Measurements from ENCODE around the gene CAMTA1.
A peak's percentile ranks its signal among the peaks of the same experiment; 100 is the strongest.

CAMTA1 gene

DNA sequence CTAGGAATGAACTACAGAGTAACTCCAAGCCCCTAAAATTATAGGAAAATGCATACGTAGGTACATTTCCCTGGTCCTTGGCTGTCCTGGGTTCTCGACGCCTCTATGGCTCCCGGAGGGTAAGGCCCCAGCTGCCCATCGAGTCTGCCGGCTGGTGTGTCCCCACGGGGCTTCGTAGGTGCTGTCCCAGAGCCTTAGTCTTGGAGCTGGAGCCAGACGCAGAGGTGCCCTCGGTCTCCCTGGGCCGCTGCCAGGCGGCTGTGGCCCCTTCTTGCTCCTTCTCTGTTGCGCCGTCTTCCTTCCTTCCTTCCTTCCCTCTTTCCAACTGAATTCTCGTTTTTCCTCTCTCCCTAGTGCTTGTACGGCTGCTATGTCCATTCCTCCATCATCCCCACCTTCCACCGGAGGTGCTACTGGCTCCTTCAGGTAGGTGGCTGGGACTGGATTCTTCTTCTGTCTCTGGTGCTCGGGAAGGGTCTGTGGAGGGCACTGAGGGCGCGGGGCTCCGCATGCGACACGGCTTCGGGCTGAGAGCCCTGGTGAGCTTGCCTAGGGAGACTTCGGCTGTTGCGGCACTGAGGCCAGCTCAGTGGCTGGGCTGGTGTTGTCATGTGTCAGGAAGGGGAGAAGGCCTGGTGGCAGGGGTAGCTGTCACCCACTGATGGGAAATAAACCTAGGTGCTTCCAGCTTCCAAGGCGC is 682.4 kb downstream of the CAMTA1 start:
- ChIA-PET CTCF (interaction anchor here (0.7 kb wide), 1 partner anchor 105 kb away, joined by 3 read pairs; no protein-coding TSS in a partner anchor), POLR2A (ENCODE audit: low non-redundant PET) (no interaction called here)
- H3K27ac ChIP-seq, result peak overlapping the region; percentile 89; the same call in 1 of the 2 replicates
- no peak for DNase-seq (ENCODE audit: low spot score)
- TF ChIP-seq, protein P1, sequence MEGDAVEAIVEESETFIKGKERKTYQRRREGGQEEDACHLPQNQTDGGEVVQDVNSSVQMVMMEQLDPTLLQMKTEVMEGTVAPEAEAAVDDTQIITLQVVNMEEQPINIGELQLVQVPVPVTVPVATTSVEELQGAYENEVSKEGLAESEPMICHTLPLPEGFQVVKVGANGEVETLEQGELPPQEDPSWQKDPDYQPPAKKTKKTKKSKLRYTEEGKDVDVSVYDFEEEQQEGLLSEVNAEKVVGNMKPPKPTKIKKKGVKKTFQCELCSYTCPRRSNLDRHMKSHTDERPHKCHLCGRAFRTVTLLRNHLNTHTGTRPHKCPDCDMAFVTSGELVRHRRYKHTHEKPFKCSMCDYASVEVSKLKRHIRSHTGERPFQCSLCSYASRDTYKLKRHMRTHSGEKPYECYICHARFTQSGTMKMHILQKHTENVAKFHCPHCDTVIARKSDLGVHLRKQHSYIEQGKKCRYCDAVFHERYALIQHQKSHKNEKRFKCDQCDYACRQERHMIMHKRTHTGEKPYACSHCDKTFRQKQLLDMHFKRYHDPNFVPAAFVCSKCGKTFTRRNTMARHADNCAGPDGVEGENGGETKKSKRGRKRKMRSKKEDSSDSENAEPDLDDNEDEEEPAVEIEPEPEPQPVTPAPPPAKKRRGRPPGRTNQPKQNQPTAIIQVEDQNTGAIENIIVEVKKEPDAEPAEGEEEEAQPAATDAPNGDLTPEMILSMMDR (conservative IDR thresholded peaks at IDR 0.05; ENCODE audit: low read depth), result no peak

DNA sequence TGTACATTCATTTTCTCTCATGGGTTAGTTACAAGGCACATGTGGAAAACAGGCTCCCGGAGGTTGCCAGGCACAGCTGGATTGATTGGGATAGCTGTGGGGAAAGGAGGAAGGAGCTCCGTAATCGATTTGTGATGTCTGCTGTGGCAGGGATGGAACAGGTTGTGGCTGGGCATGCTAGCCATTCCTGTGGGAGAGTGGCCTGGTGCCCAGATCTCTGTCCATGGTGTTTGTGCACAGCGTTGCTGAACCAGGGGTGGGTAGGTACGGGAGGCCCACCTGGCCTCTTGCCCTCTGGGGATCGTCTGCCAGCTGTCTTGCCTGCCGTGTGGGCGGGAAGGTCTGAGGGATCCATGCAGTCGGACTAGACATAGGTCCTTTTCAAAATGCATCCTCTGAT is 683.0 kb downstream of the CAMTA1 start:
- ChIA-PET CTCF (interaction anchor here (0.7 kb wide), 1 partner anchor 105 kb away, joined by 3 read pairs; no protein-coding TSS in a partner anchor), POLR2A (ENCODE audit: low non-redundant PET) (no interaction called here)
- peak overlapping the region; percentile 89 for H3K27ac ChIP-seq
- DNase-seq (ENCODE audit: low spot score), result no peak
- TF ChIP-seq, protein P1 (conservative IDR thresholded peaks at IDR 0.05; ENCODE audit: low read depth), result no peak

DNA sequence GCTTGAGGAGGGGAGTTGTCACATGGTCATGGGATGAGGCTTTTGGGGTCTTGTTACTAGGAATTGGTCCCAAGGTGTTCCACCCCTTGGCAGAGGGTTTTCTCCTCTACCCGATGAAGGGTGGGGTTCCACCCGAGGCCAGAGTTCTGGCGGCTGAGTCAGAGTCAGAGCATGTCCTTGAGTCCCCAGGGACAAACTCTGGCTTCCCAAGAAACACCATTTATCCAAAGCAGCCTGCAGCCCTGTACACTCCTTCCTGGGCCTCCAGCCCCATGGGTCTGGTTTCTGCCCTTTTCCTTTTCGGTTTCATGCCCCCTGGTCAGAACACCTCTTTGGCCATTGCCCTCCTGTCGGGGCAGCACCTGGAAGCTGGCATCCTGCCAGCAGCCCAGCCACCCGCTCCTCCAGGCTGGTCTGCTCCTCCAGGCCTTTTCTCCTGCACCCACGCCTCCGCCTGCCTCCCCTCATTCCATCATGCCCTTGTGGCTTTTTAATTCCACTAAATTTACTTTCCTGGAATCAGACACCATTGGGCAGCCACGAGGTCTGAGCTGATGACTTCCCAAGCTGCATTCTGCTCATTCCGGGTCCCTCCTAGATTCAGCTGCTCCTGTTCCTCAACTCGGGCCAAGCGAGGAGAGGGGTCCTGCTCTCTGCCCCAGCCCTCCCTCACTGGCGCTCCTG is 684.1 kb downstream of the CAMTA1 start:
- CTCF ChIA-PET, result no interaction called here
- peak; percentile 27 for DNase-seq (ENCODE audit: low spot score)
- peak overlapping the region; percentile 89 for H3K27ac ChIP-seq
- TF ChIP-seq, protein P1 (conservative IDR thresholded peaks at IDR 0.05; ENCODE audit: low read depth), result no peak
- POLR2A ChIA-PET (ENCODE audit: low non-redundant PET), result interaction anchor here (0.6 kb wide), 1 partner anchor 80 kb away, joined by 3 read pairs; no protein-coding TSS in a partner anchor

DNA sequence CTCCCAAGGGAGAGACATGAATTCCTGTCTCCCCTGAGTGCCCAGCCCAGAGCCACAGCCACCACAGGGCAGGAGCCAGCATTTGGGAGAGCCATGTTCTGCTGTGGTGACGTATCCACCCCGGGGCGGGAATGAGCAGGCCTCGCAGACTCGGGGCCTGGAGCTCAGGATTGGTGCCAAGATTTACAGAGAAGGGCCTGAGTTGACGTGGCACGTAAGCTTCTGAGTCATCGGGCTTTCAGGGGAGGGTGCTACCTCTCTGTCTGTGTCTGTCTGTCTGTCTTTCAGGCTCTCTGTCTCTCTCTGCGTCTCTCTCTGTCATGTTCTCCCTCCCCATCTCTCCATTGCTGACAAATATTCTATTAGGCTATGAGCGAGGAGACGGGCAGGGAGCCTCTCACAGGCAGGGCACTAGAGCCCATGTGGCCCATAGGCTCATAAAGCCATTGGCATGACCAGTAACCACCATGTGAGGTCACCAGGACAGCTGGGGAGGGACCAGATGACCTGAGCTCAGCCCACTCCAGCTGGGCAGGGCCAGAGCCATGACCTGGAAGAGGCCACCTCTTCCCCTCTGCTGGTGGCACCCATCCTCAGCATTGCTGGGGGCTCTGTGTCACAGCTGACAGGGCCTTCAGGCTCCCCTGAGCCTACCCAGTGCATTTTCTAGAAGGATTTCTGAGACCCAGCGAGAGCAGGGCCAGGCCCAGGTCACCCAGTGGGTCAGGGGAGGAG is 685.8 kb downstream of the CAMTA1 start:
- CTCF ChIA-PET, result no interaction called here
- TF ChIP-seq, protein P1 (conservative IDR thresholded peaks at IDR 0.05; ENCODE audit: low read depth), result no peak
- peak overlapping the region; percentile 89 for H3K27ac ChIP-seq
- DNase-seq (ENCODE audit: low spot score), result peak; percentile 98
- POLR2A ChIA-PET (ENCODE audit: low non-redundant PET), result no interaction called here

DNA sequence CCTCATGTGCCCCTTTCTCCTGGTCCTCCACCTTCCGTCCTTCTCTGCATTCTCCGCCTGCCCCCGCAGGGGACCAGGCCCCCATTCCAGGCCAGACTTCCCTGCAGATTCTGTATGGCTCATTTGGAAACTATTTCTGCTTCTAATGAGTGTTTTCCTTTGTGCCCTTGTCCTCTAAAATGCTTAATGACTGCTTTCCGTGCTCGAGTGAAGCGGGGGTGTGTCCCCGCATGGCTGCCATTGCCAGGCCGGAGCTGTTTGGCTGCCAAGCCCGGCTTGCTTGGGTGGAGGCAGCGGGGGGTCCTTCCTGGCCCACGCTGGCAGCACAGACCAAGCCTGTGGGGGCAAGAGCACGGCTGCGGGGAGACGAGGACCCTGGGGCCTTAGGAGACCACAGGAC is 686.6 kb downstream of the CAMTA1 start:
- POLR2A ChIA-PET (ENCODE audit: low non-redundant PET), result no interaction called here
- TF ChIP-seq, protein P1 (conservative IDR thresholded peaks at IDR 0.05; ENCODE audit: low read depth), result no peak
- CTCF ChIA-PET, result no interaction called here
- H3K27ac ChIP-seq, result peak overlapping the region; percentile 89
- DNase-seq (ENCODE audit: low spot score), result no peak
